CD4-positive, alpha-beta T cell treated with Interleukin-4 for 1 hour (primary cell): ENCODE measurements around the gene DENND2A.
A peak's percentile ranks its signal among the peaks of the same experiment; 100 is the strongest.

Source experiments
- DNase-seq, 2 donors: peaks; one replicate each; pipeline ENCODE4 v3.0.0-alpha.2; 2020 to 2022

DENND2A gene

GRCh38 chr7:140489026-140489359, 151.6 kb downstream of the DENND2A start:
- DNase-seq = no peak

DNA sequence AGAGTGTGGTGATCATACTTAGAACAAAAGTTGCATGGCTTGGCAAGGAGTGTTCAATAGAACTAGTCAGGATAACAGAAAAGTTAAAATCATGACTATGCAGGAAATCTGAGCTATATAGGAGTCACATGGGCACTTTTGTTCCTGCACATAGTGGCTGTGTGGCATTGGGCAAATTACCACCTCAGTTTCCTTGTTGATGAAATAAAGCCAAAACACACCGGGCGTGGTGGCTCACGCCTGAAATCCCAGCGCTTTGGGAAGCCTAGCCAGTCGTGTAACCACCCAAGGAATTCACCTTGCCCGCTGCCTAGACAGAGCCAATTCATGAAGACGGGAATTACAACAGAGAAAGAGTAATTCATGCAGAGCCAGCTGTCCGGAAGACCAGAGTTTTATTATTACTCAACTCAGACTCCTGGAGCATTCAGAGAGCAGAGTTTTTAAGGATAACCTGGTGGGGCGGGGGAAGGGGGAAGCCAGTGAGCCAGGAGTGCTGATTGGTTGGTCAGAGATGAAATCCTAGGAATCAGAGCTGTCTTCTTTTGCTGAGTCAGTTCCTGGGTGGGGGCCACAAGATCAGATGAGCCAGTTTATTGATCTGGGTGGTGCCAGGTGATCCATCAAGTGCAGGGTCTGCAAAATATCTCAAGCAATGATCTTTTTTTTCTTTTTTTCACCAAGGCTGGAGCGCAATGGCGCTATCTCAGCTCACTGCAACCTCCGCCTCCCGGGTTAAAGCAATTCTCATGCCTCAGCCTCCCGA, 154.9 kb downstream of the DENND2A start:
- no peak for DNase-seq

GRCh38 chr7:140484951-140485499, 155.6 kb downstream of the DENND2A start:
- DNase-seq = no peak

GRCh38 chr7:140484479-140484878, 156.1 kb downstream of the DENND2A start:
- DNase-seq = no peak

DNA sequence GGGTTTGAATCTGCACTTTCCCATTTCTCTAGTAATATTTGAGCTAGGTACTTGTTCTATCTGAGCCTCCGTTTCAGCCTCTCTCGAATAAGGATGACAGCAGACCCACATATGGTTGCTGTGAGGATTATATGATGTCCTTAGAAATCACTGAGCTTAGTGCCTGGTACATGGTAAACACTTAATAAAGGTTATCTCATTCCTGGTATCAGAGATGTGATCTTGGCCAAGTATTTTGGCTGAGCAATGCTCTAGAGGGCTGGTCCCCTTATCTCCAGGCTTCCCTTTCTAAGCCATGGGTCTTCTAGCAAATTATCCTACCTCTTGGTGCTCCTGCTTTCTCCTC, 160.9 kb downstream of the DENND2A start:
- no peak for DNase-seq

DNA sequence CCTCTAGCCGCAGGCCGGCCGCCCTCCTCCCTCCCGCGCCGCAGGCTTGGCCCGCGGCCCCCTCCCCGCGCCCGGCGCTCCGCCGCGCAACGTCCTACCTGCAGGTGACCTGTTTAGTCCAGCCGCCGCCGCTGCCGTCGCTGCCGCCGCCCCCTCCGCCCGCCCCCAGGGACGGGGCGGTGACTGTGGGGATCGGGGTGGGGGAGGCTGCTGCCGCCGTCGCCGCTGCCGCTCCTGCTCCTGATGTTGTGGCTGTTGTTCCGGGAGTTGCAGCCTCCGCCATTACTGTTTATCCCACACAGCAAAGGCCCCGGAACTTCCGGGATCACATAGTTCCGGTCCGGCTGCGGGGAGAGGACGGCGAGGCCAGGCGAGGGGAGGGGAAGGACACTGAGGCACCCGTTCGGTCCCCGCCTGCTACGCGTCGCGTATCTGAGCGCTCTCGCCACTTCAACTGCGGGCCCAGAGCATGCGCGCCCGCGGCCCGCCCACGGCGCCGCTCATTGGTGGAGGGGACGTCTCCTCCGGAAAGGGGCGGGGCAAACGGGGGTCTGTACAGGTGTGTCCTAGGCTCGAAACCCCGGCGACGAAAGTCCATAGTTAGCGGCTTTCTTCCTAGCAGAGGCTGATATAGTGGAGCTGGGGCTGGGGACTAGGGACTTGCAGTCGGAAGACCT, 161.4 kb downstream of the DENND2A start, which contains the start of gene MKRN1:
Gene MKRN1, minus strand, starts transcription at position 444 of the 677 bp plus-strand sequence. Its CDS starts 161 bp downstream, at position 283.
- peak; percentile 93 to 94 for DNase-seq

DNA sequence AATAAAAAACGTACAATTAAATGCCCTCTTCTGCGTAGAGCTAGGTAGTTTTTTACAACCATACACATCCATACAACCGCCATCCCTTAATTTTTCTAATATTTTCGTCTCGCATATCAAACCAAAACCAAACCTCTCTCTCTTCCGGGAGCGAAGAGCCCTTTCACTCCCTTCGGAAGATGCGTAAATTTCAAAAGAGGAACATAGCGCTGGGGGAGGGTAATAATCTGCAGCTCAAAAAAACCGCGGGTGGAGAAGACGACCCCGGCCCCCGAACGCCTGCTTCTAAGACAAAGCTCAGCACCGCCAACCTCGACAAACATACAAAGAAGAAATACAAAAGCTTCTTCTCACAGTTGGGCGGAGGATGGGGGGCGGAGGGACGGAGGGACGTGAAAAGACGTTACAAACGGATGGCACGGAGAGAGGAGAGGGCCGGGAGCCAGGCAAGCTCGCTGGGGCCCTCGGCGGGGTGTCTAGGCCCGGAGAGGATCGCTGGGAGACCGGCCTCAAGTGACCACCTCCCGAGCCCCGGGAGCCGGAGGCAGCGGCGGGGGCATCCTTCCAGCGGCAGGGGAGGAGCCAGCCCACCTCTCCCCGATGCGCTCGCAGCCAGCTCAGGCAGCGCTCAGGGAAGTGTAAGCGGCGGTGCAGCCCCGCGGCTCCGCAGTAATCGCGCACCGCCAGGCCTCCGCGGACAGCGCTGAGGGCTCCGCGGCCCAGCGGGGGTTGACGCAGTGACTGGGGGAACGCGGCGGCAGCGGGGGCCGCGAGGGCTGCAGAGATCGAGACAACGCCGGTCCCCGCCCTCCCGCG, 162.2 kb downstream of the DENND2A start:
- DNase-seq = peak; percentile 25 to 50

GRCh38 chr7:140476698-140477261, 163.8 kb downstream of the DENND2A start:
- no peak for DNase-seq

- DNase-seq = peak; percentile 40 to 73
Observed at GRCh38 chr7:140475747-140476333, 164.8 kb downstream of the DENND2A start.
